SK-N-SH treated with all-trans-retinoic acid at 6 μM for 48 hours (cell line): ENCODE results near the gene KIAA1755.

ENCODE experiments used
- ATAC-seq: fragments of 200-7000 bp; cut with Tn5 transposase; 3 replicates; pipeline ENCODE4 v1.9.1; 2020; ENCODE audit warnings: mild to moderate bottlenecking, moderate library complexity
- ARNTL ChIP-seq: fragments of 450-650 bp; formaldehyde crosslinking; IDR thresholded peaks from 2 replicates; pipeline ENCODE4 v1.5.0; 2020; ENCODE audit warnings: low read depth, mild to moderate bottlenecking, moderate library complexity, borderline replicate concordance
- BACH2 ChIP-seq: fragments of 250-450 bp; sonication (Bioruptor Pico); IDR thresholded peaks from 2 replicates; pipeline ENCODE4 v1.9.0; 2021; ENCODE audit warnings: mild to moderate bottlenecking, borderline replicate concordance
- CSDC2 ChIP-seq: fragments of 250-450 bp; sonication (Bioruptor Pico); IDR thresholded peaks from 2 replicates; pipeline ENCODE4 v1.5.0; 2020; ENCODE audit warnings: mild to moderate bottlenecking, moderate library complexity
- CSRNP3 ChIP-seq: fragments of 250-450 bp; sonication (Bioruptor Pico); IDR thresholded peaks from 2 replicates; pipeline ENCODE4 v1.5.1; 2021; ENCODE audit warnings: mild to moderate bottlenecking, moderate library complexity
- ESRRG ChIP-seq: fragments of 250-450 bp; sonication (Bioruptor Pico); IDR thresholded peaks from 2 replicates; pipeline ENCODE4 v1.6.1; 2021; ENCODE audit warnings: mild to moderate bottlenecking
- GLIS3 ChIP-seq: fragments of 250-450 bp; sonication (Bioruptor Pico); IDR thresholded peaks from 2 replicates; pipeline ENCODE4 v1.5.0; 2020; ENCODE audit warnings: mild to moderate bottlenecking, moderate library complexity
- ISL1 ChIP-seq: fragments of 250-450 bp; sonication (Bioruptor Pico); IDR thresholded peaks from 2 replicates; pipeline ENCODE4 v2.1.2; 2022; ENCODE audit warnings: mild to moderate bottlenecking, moderate library complexity
- OSR1 ChIP-seq: fragments of 250-450 bp; sonication (Bioruptor Pico); IDR thresholded peaks from 2 replicates; pipeline ENCODE4 v1.8.0; 2022; ENCODE audit warnings: moderate library complexity, mild to moderate bottlenecking, inconsistent platforms
- PATZ1 ChIP-seq: fragments of 250-450 bp; sonication (Bioruptor Pico); IDR thresholded peaks from 2 replicates; pipeline ENCODE4 v1.8.0; 2020; ENCODE audit warnings: mild to moderate bottlenecking, moderate library complexity, borderline replicate concordance
- POU6F1 ChIP-seq: fragments of 250-450 bp; sonication (Bioruptor Pico); IDR thresholded peaks from 2 replicates; pipeline ENCODE4 v1.8.0; 2021; ENCODE audit warnings: low read depth, mild to moderate bottlenecking, moderate library complexity, borderline replicate concordance
- RARB ChIP-seq: fragments of 250-450 bp; sonication (Bioruptor Pico); IDR thresholded peaks from 2 replicates; pipeline ENCODE4 v1.8.0; 2021; ENCODE audit warnings: mild to moderate bottlenecking, moderate library complexity
- TCF4 ChIP-seq: fragments of 250-450 bp; sonication (Bioruptor Pico); IDR thresholded peaks from 2 replicates; pipeline ENCODE4 v1.8.0; 2021; ENCODE audit warnings: mild to moderate bottlenecking, moderate library complexity, borderline replicate concordance
- TOX ChIP-seq: fragments of 250-450 bp; sonication (Bioruptor Pico); IDR thresholded peaks from 2 replicates; pipeline ENCODE4 v1.8.0; 2021; ENCODE audit warnings: mild to moderate bottlenecking, moderate library complexity, borderline replicate concordance
- TSHZ2 ChIP-seq: fragments of 250-450 bp; sonication (Bioruptor Pico); IDR thresholded peaks from 2 replicates; pipeline ENCODE4 v1.5.0; 2020; ENCODE audit warnings: mild to moderate bottlenecking, moderate library complexity
- ZC3H10 ChIP-seq: fragments of 250-450 bp; sonication (Bioruptor Pico); IDR thresholded peaks from 2 replicates; pipeline ENCODE4 v1.5.1; 2021; ENCODE audit warnings: mild to moderate bottlenecking, moderate library complexity
- ZFP3 ChIP-seq: fragments of 250-450 bp; sonication (Bioruptor Pico); IDR thresholded peaks from 2 replicates; pipeline ENCODE4 v1.5.0; 2020; ENCODE audit warnings: mild to moderate bottlenecking, moderate library complexity
- ZNF565 ChIP-seq: fragments of 450-650 bp; formaldehyde crosslinking; conservative IDR thresholded peaks from 2 replicates; pipeline ENCODE4 v1.5.0; 2020; ENCODE audit warnings: low read depth, mild to moderate bottlenecking, moderate library complexity
- ZNF8 ChIP-seq: fragments of 450-650 bp; formaldehyde crosslinking; IDR thresholded peaks from 2 replicates; pipeline ENCODE4 v1.5.0; 2020; ENCODE audit warnings: mild to moderate bottlenecking, moderate library complexity

KIAA1755 gene

GRCh38 chr20:38198238-38198861, 62.2 kb downstream of the KIAA1755 start:
- no peak for ATAC-seq
- TF ChIP-seq ESRRG (CRISPR knock-in tag), result no peak

GRCh38 chr20:38197619-38198018, 62.9 kb downstream of the KIAA1755 start:
- TF ChIP-seq TOX (no peak), CSDC2 (CRISPR knock-in tag) (no peak), CSRNP3 (CRISPR knock-in tag) (no peak), BACH2 (CRISPR knock-in tag) (no peak)
- no peak for ATAC-seq

GRCh38 chr20:38197217-38197616, 63.3 kb downstream of the KIAA1755 start:
- TF ChIP-seq TCF4 (CRISPR knock-in tag) (no peak), CSDC2 (CRISPR knock-in tag) (no peak), ZC3H10 (CRISPR knock-in tag) (no peak)
- no peak for ATAC-seq

- no peak for ATAC-seq
- no peak for TF ChIP-seq ZNF8 (CRISPR knock-in tag)
- no peak for TF ChIP-seq ESRRG (CRISPR knock-in tag)
- TF ChIP-seq POU6F1 (CRISPR knock-in tag), result no peak
- TF ChIP-seq ARNTL, result no peak
- TF ChIP-seq TSHZ2 (CRISPR knock-in tag), result no peak
- no peak for TF ChIP-seq ZNF565 (CRISPR knock-in tag)
- no peak for TF ChIP-seq TOX
- no peak for TF ChIP-seq CSDC2 (CRISPR knock-in tag)
- TF ChIP-seq, all 23 proteins: peak for 0
Measured at GRCh38 chr20:38196592-38196991, 63.9 kb downstream of the KIAA1755 start.

- ATAC-seq, result no peak
- TF ChIP-seq RARB (CRISPR knock-in tag), result no peak
- no peak for TF ChIP-seq POU6F1 (CRISPR knock-in tag)
- no peak for TF ChIP-seq ZC3H10 (CRISPR knock-in tag)
- TF ChIP-seq OSR1 (CRISPR knock-in tag), result no peak
- TF ChIP-seq ISL1 (CRISPR knock-in tag), result no peak
- no peak for TF ChIP-seq ZFP3 (CRISPR knock-in tag)
- TF ChIP-seq PATZ1 (CRISPR knock-in tag), result no peak
- TF ChIP-seq GLIS3 (CRISPR knock-in tag), result no peak
- TF ChIP-seq ARNTL, result no peak
Measured at GRCh38 chr20:38196076-38196475, 64.5 kb downstream of the KIAA1755 start.
